Tibial nerve (tissue), 3 donors: Measurements from ENCODE around the gene USP17L10.
"Not testable (repeated sequence)": the region's sequence is repeated elsewhere in the genome, so short reads cannot be mapped to it uniquely, and the experiment has no call there.

ENCODE experiments used
- POLR2A ChIP-seq, 2 donors: fragments of 450-650 bp; IDR thresholded peaks; one replicate each; pipeline ENCODE4 v1.6.1; 2017; ENCODE audit warnings: antibody characterized with exemption in 2 of 2, mild to moderate bottlenecking in 2 of 2, moderate library complexity in 2 of 2
- TF ChIP-seq, protein P1 (sequence below), 5 experiments: fragments of 200-600 bp in 3 of 5; fragments of 450-650 bp in 2 of 5; sonication (generic) in 3 of 5; IDR thresholded peaks; one replicate each; pipeline ENCODE4 v1.5.1; 2016 to 2019; ENCODE audit warnings: antibody characterized with exemption in 5 of 5, mild to moderate bottlenecking in 3 of 5, moderate library complexity in 2 of 5

DNA sequence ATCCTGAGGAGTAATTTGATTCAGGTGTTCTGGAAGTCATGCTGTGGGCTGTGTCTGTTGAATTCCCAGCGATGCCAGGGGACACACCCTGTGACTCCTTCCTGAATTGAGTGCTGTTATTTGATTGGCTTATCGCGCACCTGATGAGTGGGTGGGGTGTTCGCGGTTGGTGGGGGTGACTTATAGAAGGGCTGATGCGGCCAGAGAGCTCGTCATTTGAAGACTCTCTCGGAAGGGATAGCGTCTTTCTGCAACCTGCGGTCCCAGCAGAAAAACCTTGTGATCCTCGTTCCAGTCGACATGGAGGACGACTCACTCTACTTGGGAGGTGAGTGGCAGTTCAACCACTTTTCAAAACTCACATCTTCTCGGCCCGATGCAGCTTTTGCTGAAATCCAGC, 47.4 kb downstream of the USP17L10 start, which contains the start of gene USP17L20:
- not testable (repeated sequence) for TF ChIP-seq POLR2A (IDR thresholded peaks at IDR 0.05)
- TF ChIP-seq, protein P1, sequence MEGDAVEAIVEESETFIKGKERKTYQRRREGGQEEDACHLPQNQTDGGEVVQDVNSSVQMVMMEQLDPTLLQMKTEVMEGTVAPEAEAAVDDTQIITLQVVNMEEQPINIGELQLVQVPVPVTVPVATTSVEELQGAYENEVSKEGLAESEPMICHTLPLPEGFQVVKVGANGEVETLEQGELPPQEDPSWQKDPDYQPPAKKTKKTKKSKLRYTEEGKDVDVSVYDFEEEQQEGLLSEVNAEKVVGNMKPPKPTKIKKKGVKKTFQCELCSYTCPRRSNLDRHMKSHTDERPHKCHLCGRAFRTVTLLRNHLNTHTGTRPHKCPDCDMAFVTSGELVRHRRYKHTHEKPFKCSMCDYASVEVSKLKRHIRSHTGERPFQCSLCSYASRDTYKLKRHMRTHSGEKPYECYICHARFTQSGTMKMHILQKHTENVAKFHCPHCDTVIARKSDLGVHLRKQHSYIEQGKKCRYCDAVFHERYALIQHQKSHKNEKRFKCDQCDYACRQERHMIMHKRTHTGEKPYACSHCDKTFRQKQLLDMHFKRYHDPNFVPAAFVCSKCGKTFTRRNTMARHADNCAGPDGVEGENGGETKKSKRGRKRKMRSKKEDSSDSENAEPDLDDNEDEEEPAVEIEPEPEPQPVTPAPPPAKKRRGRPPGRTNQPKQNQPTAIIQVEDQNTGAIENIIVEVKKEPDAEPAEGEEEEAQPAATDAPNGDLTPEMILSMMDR (IDR thresholded peaks at IDR 0.05), result not testable (repeated sequence)
